NCI-H82 treated with DMSO at 0.1 percent for 48 hours (cell line): ENCODE measurements around the gene NKX2-4.
"Not testable (repeated sequence)": the region's sequence is repeated elsewhere in the genome, so short reads cannot be mapped to it uniquely, and the experiment has no call there.

Experiments used
- DNase-seq: peaks from one replicate; lab custom pipeline; 2025; ENCODE audit not compliant: unreplicated experiment; lab: John Stamatoyannopoulos, UW

The NKX2-4 gene

DNA sequence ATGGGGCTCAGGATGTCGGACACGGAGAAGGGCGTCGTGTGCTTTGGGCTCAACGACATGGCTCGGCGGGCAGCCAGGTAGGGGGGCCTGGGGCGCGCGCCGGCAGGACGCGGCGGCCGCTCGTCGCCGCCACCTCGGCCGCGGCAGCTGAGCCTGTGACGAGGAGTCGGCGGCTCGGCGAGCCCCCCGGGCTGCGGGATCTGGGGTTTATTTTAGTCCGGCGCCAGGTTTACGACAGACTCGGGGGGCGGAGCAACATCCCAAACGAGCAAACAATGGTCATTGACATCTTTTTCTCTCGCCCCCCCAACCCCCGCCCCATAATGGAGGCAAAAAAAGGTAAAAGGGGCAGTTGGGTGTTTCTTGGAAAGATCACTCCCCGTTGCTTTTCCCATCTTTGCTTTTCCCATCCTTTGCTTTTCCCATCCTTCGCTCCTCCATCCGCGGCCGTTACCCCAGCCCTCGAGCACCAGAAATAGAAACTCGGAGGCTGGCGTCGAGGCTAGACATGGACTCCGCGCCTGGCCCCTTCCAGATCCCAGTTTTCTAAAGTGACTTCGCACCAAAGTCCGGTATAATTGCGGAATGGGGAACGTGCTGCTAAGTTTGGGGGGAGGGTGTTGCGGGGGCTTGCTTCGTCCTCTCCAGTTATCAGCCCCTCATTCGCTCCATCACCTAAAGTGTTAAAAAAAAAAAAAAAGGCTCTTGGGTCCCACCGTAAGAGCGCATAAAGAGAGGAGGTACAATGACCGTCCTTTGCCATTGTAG is at the start of gene NKX2-4:
Gene NKX2-4 (minus strand): TSS at position 186 of the 768 bp plus-strand sequence. CDS start 127 bp downstream, at position 59.
- no peak for DNase-seq

DNA sequence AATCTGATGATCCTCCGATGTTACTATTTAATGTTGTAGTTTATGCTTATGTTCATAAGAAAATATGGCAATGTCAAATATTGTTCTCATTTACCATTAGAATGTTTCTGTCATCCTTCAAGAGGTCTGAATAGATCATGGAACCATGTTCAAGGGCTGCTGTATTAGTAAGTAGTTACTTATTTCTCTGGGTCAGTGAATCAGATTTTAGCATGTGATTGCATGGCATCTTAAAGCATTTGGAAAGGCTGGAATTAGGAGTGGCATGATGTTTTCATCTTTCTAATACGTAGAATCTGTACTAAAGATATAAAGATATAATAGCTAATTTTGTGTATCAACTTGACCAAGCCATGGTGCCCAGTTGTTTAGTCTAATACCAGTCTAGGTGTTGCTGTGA is 40.5 kb upstream of the NKX2-4 start:
- no peak for DNase-seq

DNA sequence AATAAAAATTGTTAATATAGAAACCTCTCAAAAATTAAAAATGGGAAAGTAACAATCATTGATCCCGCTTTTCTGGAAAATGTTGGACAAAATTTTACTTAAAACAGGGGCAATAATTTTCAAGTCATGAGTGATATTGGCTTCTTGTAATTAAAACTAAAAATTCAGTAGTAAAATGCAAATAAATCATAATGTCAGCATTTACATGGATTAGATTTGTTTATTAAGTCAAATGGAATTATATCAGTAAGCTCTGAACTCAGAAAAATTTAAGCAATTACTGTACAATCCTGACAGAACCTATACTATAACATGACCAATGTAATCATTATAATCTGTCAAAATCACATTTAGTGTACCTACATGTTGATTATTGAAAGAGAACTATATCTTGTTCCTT is 39.9 kb upstream of the NKX2-4 start:
- no peak for DNase-seq

DNA sequence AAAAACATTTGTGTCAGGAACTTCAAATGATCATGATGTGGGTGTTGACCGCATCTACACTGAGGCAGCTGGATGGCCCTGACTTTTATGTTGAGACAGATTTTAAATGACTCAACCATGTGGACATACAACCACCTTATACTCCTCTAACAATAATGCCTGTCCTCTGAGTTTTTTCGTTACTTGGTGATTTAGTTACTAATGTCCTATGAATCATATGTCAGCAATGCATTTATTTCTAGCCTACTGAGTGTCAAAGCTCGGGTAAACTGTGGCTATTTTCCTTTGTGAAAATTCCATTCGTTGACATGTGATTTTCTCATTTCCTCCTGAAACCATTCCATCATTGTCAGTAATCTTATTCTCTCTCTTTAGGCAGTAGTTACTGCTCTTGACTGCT is 38.9 kb upstream of the NKX2-4 start:
- DNase-seq, result no peak

DNA sequence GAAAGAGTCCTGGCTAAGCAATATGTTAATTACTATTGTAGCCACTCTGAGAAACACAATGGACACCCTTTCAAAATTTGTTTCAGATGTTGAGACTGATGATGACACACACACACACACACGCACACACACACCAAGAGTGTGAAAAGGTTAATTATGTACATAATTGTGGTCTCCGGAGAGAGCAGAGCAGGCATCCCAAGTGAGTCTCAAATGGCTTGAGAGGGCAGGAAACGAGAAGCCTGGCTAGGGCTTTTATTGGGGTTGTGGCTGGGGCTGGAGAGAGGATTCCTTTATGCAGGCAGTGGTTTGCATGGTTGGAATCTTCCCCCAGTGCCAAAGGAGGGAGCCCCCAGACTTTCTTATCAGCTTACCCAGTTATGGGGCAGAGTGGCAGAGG is 38.2 kb upstream of the NKX2-4 start:
- DNase-seq, result no peak

DNA sequence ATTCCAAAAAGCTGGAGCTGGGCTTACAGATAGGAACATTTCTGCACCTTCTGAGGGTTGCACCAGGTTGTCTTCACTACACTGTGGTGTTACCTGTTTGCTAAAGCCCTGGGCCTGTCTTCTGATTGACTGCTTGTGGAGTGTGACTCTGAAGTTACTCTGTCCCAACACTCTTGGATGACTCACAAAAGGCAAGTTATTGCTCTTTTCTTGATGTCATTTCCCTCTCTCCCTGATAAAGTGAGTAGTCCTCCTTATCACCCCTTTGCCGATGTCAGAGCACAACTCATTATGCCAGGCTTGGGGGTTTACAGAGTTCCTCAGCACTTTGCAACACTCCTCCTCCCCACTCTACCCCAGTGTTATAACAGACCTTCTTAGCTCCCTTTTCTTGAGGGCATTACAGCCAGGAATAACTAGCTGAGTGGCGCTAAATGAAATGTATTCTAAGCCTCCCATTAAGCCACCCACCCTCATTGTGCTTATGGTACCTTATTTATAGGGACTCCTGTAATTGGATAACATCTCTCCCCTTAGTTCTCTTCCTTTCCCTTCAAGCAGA is 36.1 kb upstream of the NKX2-4 start:
- DNase-seq, result no peak

DNA sequence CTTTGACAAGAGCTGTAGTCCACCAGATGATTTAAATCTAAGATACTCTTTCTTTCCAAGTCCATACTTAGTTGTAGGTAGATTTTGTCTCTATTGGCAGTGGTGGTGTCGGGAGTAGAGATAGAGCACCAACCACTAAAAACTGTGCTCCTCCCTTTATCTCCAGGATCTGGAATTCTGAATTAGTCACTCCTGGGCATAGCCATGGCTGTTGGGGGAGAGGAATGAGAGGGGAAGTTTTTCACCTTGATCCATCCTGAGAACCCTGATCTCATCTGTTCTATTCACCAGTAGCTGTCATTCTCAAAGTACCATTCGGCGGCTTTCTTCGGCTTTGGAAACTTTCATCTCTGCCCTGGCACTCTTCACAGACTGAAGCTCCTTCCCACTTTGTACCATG is 35.6 kb upstream of the NKX2-4 start:
- no peak for DNase-seq

DNA sequence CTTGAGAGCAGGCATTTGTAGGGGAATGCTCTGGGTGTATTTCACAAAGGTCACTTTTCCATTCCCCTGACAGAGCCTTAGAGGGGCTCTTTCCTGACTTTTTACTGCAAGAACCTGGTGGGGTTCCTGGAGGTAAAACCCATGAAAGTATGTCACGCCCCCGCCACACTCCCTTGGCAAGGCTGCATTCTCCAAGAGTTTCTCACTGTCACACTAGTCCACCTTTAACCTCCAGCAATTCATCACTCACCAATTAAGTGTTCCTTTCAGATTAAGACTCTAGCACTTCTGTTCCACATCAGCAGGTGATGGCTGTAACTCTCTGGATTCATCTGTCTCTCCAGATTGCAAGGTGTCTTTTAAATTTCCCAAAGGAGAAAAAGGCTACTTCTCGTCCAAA is 32.7 kb upstream of the NKX2-4 start:
- no peak for DNase-seq

DNA sequence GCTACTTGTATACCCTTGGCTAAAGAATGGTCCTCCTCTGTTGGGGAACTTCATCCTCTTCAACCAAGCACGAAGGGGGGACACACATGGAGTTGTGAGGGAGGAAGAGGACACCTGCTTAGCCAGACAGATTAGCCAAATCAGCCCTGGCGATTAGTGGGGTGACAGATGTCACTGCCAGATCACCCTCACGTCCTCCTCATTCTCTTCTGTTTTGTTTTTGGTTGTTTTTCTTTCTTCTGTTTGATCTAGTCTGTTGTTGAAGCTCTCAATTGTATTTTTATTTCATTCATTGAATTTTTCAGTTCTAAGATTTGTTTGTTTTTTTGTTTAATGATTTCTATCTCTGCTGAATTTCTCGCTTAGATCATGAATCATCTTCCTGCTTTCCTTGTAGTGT is 27.5 kb upstream of the NKX2-4 start:
- DNase-seq, result no peak

DNA sequence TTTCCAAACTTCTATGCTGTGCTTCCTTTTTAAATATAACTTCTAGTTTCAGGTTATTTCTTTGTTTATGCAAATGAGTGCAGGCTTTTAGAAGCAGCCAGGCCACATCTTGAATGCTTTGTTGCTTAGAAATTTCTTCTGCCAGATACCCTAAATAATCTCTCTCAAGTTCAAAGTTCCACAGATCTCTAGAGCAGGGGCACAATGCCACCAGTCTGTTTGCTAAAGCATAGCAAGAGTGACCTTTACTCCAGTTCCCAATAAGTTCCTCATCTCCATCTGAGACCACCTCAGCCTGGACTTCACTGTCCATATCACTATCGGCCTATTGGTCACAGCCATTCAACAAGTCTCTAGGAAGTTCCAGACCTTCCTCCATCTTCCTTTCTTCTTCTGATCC is 26.4 kb upstream of the NKX2-4 start:
- not testable (repeated sequence) for DNase-seq

DNA sequence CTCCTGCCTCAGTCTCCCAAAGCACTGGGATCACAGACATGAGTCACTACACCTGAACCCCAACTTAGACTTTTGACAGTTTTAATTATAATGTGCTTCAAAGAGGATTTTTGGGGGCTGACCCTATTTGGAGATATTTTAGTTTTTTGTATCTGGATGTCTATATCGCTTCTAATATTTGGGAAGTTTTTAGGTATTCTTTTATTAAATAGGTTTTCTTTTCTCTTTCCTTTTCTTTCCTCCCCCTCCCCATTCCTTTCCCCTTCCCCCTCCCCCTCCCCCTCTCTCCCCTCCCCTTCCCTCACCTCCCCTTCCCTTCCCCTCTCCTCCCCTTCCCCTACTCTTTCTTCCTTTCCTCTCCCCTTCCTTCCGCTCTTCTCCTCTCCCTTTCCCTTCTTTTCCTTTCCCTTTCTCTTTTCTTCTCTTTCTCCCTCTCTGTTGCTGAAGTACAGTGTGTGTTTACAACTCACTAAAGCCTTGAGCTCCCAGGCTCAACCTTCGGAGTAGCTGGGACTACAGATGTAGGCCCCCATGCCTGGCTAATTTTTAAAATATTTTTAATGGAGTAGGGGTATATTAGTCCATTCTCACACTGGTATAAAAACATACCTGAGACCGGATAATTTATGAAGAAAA is 24.4 kb upstream of the NKX2-4 start:
- DNase-seq, result no peak

DNA sequence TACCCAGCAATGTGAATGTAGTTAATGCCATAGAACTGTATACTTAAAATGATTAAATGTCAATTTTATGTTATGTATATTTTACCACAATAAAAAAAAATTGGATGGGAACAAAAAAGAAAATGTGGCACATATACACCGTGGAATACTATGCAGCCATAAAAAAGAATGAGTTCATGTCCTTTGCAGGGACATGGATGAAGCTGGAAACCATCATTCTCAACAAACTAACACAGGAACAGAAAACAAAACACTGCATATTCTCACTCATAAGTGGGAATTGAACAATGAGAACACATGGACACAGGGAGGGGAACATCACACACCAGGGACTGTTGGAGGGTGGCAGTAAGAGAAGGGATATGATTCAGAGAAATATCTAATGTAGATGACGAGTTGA is 21.8 kb upstream of the NKX2-4 start:
- not testable (repeated sequence) for DNase-seq

DNA sequence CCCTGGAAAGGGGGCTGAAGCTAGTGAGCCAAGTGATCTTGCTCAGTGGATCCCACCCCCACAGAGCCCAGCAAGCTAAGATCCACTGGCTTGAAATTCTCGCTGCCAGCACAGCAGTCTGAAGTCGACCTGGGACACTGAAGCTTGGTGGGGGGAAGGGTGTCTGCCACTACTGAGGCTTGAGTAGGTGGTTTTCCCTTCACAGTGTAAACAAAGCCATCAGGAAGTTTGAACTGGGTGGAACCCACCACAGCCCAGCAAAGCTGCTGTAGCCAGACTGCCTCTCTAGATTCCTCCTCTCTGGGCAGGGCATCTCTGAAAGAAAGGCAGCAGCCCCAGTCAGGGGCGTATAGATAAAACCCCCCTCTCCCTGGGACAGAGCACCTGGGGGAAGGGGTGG is 16.7 kb upstream of the NKX2-4 start:
- DNase-seq, result not testable (repeated sequence)

DNA sequence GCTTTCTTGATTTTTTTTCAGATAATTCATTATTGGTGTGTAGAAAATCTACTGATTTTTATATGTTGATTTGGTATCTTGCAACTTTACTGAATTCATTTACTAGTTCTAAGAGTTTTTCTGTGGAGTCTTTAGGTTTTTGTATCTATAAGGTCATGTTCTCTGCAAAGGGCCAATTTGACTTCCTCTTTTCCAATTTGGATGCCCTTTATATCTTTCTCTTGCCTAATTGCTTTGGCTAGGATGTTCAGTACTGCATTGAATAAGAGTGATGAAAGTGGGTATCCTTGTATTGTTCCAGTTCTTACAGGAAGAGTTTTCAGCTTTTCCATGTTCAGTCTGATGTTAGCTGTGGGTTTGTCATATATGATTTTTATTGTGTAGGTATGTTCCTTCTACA is 14.4 kb upstream of the NKX2-4 start:
- no peak for DNase-seq

DNA sequence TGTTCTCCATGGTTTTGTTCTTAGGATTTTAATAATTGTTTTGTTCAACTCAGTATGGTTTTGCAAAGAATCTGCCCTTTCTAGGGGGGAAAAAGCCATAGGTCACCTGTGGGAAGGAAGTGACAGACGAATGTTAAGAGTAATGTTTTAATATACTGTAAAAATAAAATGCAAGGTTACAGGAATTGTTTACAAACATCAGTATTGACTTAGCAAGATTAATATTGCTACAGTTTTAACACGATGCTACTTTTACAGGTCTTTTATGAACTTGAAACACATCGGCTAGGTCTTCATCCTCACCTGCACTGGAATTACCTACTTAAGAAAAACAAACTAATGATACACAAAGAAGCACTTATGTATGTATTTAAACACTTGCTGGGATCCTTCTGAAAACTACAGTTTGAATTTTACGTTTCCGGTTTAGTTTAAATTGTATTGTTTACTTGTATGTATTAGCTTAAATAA is 1.7 kb upstream of the NKX2-4 start:
- DNase-seq, result no peak

DNA sequence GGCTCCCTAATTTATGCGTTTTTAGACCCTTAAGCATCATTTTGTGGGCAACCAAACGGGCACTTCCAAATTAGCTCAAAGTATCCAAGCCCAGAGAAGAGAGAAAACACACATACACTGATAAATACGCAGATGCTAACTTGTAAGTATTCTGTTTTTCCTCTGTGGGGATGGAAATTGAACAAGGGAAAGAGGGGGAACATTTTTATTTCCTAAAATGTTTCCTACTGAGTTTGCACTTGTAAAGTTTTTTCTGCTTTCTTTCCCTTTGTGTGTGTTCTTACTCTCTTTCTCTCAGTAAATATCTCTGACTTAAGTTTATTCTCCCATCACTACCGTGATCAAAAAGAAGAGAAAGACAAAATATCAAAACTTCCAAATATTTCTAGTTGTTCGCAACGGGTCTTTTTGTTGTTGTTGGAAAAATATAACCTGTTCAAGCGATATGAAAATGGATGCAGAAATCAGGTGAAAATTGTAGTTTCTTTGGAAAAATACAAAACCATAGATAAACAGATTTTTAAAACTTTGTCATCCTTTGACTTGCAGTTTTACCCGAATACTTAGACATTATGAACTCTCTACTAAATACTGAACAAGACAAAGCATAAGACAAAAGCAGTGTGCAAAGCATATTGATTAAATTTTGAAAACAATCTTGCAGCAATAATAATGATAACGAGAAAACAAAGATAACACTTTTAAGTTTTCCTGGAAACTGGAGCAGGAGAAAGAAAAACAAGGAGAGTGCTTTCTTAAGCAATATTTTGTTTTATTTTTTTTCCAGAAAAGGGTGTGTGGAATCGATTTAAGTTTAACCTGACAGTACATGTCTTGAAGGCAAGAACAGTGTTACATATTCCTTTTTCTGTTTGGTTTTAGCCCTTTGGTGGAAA is 1.0 kb upstream of the NKX2-4 start:
- DNase-seq, result no peak

DNA sequence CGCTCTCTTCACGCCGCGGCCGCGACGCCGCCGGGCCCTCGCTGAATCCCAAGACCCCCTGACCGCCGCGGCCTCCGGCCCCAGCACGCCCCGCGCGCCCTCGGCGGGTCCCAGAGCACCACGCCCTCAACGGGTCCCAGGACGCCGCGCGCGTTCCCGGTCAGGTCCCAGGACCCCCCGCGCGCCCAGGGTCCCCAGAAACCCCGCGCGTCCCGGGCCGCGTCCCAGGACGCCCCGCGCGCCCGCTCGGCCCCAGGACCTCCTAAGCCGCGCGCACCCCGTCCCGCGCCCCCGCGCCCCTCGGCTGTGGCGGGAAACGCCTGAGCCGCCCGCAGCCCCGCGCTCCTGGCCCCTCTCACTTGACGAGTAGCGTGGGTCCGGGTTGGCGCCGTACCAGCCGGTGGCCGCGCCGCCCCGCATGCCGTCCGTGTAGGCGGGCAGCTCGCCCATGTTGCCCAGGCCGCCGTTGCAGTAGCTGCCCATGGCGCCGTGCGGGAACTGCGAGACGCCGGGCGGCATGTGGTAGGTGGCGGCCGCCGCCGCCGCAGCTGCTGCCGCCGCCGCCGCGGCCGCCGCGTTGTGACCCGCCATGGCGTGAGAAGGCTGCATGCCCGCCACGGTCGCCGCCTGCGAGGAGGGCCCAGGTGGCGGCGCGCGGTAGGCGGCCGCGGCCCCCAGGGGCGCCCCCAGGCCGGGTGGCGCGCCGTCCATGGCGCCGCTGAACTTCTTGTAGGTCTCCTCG is 556 bp downstream of the NKX2-4 start:
- no peak for DNase-seq

DNA sequence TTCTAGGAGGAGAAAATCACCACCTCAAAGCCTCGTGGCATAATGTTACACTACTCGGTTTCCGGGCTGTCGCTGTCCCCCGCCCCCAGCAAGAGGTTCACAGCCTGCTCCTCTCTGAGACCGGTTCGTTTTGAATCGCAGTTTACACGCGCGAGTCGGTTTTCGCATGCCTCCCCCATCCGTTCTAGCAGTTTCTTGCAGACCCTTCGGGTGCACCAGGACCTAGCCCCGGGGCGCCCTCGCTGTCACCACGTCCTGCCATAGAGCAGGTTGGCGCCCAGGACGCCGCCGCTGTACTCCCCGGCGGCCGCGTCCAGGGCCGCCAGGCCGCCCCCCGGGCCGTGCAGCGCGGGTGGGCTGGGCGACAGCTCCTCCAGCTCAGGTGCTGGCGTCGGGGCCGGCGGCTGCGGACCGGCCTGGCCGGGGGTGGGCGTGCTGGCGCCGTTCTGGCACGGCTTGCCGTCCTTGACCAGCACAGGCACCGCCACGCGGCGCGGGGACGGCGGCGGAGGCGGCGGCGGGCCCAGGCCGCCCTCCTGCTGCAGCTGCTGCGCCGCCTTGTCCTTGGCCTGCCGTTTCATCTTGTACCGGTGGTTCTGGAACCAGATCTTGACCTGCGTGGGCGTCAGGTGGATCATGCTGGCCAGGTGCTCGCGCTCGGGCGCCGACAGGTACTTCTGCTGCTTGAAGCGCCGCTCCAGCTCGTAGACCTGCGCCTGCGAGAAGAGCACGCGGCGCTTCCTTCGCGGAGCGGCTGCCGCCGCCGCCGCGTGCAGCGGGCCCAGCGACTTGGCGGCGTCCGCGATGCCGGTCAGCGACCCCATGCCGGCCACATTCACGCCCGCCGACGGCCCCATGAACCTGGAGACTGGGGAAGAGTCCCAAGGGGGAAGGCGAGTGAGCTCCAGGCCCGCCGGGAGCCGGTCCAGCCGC is 1.4 kb downstream of the NKX2-4 start:
- DNase-seq, result no peak

DNA sequence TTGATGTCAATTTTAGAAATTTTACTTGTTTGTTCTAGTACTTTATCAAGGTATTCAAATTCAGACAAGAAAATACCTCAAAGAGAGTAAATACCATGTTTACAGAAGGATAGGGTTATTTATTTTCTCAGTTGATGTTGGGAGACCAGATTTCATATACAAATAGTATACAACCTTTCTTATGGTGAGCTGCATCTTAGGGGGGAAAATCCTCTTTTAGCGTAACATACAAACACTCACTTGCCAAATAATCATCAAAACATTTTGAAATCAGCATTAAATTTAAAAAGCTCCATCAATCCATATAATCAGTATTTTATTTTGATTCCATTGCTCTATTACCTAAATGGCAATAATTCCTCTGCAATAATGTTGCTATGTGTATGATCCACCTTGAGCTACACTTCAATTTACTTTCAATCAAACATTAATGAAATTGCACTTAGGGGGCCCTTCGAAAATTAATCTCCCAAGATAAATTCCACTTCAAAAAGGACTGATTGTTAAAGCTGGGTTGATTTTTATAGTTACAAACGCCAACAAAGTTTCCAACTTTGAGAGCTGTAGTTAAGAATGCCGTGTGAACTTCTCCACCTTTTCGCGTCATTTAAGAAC is 2.2 kb downstream of the NKX2-4 start:
- no peak for DNase-seq
